Tibial artery (tissue), 4 donors: ENCODE measurements around the gene SNX5.

Experiments used
- DNase-seq, 2 donors: peaks; one replicate each; pipeline ENCODE4 v3.0.0-alpha.2; 2019
- H3K27ac ChIP-seq, 2 donors: fragments of 200-600 bp; sonication (generic) in 1 of 2; 1 replicate in 1 of 2; 2 replicates in 1 of 2; pipeline ENCODE4 v1.5.1; 2018 to 2019; ENCODE audit warnings: mild to moderate bottlenecking in 1 of 2
- H3K27me3 ChIP-seq, 2 donors: fragments of 200-600 bp; sonication (generic) in 1 of 2; one replicate each; pipeline versions ENCODE4 v1.5.1 to v1.6.0; 2016 to 2019
- H3K36me3 ChIP-seq, 3 donors: fragments of 200-600 bp; sonication (generic) in 2 of 3; one replicate each; pipeline ENCODE4 v1.5.1; 2016 to 2019; ENCODE audit warnings: mild to moderate bottlenecking in 2 of 3
- H3K4me1 ChIP-seq, 4 donors: fragments of 200-600 bp; sonication (generic) in 2 of 4; 1 replicate in 3 of 4; 2 replicates in 1 of 4; pipeline ENCODE4 v1.5.1; 2016 to 2019
- H3K4me3 ChIP-seq, 2 donors: fragments of 200-600 bp; sonication (generic) in 1 of 2; 1 replicate in 1 of 2; 2 replicates in 1 of 2; pipeline ENCODE4 v1.5.1; 2018 to 2019; ENCODE audit warnings: mild to moderate bottlenecking in 2 of 2
- H3K9me3 ChIP-seq, 3 donors: fragments of 200-600 bp; sonication (generic) in 1 of 3; one replicate each; pipeline ENCODE4 v1.5.1; 2016 to 2019
- intact Hi-C: fragments of 100-400 bp; cut with DNase I; formaldehyde crosslinking; loops from one replicate; pipeline ENCODE4 v1.15.0; 2023; ENCODE audit warnings: low total_unique reads
- TF ChIP-seq, protein P1 (sequence below), 2 experiments: fragments of 200-600 bp in 1 of 2; fragments of 450-650 bp in 1 of 2; IDR thresholded peaks; one replicate each; pipeline ENCODE4 v1.5.1; 2017 to 2019; ENCODE audit warnings: antibody characterized with exemption in 2 of 2, mild to moderate bottlenecking in 1 of 2, moderate library complexity in 1 of 2

Gene SNX5

DNA sequence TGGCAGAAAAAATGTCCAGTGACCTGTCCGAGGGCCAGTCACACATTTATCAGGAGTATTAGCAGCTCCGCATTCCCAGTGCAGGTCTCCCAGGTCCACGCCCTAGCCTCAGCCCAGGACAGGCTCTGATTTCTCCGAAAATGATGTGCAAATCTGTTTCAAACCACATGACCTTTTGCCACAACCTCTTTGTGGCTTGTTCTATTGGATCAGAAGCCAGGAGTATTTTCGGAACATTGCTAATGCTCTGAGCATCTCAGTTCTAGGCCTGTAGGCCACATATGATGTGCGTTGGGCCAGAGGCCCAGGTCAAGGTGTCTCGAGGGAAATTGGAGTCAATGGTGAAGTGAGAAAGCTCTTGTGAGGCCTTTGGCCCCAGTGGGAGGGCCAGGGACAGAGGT, 40.4 kb downstream of the SNX5 start:
- TF ChIP-seq, protein P1, sequence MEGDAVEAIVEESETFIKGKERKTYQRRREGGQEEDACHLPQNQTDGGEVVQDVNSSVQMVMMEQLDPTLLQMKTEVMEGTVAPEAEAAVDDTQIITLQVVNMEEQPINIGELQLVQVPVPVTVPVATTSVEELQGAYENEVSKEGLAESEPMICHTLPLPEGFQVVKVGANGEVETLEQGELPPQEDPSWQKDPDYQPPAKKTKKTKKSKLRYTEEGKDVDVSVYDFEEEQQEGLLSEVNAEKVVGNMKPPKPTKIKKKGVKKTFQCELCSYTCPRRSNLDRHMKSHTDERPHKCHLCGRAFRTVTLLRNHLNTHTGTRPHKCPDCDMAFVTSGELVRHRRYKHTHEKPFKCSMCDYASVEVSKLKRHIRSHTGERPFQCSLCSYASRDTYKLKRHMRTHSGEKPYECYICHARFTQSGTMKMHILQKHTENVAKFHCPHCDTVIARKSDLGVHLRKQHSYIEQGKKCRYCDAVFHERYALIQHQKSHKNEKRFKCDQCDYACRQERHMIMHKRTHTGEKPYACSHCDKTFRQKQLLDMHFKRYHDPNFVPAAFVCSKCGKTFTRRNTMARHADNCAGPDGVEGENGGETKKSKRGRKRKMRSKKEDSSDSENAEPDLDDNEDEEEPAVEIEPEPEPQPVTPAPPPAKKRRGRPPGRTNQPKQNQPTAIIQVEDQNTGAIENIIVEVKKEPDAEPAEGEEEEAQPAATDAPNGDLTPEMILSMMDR (IDR thresholded peaks at IDR 0.05): no peak
- H3K27ac ChIP-seq: peak overlapping the region; percentile 47 to 55
- H3K4me1 ChIP-seq: peaks cover 0 to 20% (median 16%) of the 10 kb centered on the region in 4 donors
- intact Hi-C loops: no loop called here
- H3K4me3 ChIP-seq: no peak overlapping the region
- H3K27me3 ChIP-seq: no peaks in the 10 kb centered on the region
- no peaks in the 10 kb centered on the region for H3K36me3 ChIP-seq
- H3K9me3 ChIP-seq: no peaks in the 10 kb centered on the region
- no peak for DNase-seq

DNA sequence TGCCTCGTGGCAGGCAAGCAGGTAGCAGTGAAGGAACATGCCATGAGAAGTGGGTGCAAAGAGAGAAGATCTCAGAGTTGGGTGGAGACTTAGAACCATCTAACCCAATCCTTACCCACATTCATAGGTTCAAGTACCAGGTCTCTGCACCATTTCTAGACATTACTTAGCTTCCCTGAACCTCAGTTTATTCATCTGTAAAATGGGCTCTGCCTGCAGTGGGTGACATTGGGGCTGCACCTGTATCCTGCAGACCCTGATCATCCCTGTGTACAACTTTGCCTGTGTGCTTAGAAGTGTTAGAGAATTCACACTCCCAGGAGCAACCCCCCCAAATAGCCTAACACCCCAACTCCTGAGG, 42.7 kb downstream of the SNX5 start:
- H3K4me1 ChIP-seq: peaks cover 0 to 20% (median 16%) of the 10 kb centered on the region in 4 donors
- no peaks in the 10 kb centered on the region for H3K9me3 ChIP-seq
- H3K4me3 ChIP-seq: no peak overlapping the region
- no peaks in the 10 kb centered on the region for H3K27me3 ChIP-seq
- no peak overlapping the region for H3K27ac ChIP-seq
- H3K36me3 ChIP-seq: no peaks in the 10 kb centered on the region
- intact Hi-C loops: no loop called here
- TF ChIP-seq, protein P1 (IDR thresholded peaks at IDR 0.05): no peak
- no peak for DNase-seq

DNA sequence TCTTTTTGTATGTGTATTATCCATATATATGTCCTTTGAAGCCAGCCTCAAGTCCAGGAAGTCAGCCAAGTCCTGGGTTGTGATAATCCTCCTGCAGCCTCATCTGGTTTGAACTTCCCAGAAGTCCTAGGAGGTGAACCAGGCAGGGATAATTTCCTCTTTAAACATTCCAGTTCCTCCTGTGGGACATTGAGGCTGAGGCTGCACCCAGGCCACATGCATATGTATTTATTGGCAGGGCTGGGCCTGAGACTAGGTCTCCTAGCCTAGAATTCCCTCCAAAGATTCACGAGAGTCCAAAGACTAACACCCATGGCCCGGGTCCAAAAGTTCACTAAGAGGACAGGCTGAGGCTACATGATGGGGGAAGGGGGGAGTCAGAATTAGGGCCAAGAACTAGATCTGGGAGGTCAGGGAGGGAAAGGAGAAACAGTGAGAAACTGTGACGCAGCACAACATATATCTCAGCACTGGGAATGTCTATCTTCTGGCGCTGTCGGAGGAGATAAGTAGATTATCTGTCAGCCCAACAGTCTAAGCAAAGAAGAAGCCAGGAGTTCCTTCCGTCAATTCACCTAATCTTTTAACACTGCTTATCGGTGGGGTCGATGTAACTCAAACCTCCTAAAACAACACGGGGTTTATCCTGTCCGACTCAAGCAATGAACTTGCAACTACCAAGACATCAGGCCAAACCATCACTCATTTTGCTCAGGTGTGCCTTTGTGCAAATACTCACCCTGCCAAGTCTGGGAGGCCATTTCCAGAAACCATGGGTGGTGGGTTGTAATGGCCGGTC, 43.3 kb downstream of the SNX5 start:
- no peaks in the 10 kb centered on the region for H3K36me3 ChIP-seq
- peaks cover 0 to 20% (median 16%) of the 10 kb centered on the region in 4 donors for H3K4me1 ChIP-seq
- no peaks in the 10 kb centered on the region for H3K27me3 ChIP-seq
- no peaks in the 10 kb centered on the region for H3K9me3 ChIP-seq
- no peak overlapping the region for H3K27ac ChIP-seq
- no peak for DNase-seq
- intact Hi-C loops: no loop called here
- no peak overlapping the region for H3K4me3 ChIP-seq
- TF ChIP-seq, protein P1 (IDR thresholded peaks at IDR 0.05): no peak

DNA sequence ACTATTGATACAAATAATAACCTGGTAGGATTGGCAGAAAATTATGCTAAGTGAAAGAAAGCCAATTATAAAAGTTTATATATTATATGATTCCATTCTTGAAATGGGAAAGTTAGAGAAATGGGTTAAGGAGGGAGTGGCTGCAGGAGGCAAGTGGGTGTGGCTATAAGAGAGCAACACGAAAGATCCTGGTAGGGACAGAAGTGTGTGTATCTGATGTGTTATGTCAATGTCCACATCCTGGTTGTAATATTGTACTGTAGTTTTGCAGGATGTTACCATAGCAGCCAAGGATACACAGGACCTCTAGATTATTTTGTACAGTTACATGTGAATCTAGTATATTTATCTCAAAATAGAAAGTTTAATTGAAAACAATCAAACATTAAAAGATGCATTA, 46.8 kb downstream of the SNX5 start:
- Histone ChIP-seq H3K4me1 (peaks cover 0 to 5% (median 2%) of the 10 kb centered on the region in 4 donors), H3K4me3 (no peak overlapping the region), H3K27me3 (no peaks in the 10 kb centered on the region), H3K9me3 (no peaks in the 10 kb centered on the region), H3K27ac (no peak overlapping the region), H3K36me3 (no peaks in the 10 kb centered on the region)
- DNase-seq: no peak
- TF ChIP-seq, protein P1 (IDR thresholded peaks at IDR 0.05): no peak
- intact Hi-C loops: no loop called here

DNA sequence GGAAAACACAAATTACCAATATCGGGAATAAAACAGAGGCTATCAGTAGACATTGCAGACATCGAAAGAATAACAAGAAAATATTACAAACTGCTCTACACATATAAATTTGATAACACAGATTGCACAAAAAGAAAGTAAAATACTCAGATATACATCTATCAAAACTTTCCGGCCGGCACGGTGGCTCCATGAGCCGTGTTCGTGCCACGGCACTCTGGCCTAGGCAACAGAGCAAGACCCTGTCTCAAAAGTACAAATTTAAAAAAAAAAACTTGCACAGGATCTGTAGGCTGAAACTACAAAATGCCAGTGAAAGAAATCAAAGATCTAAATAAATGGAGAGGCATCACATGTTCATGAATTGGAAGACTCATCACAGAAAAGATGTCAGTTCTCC, 49.4 kb downstream of the SNX5 start:
- TF ChIP-seq, protein P1 (IDR thresholded peaks at IDR 0.05): no peak
- intact Hi-C loops: no loop called here
- H3K9me3 ChIP-seq: no peaks in the 10 kb centered on the region
- no peaks in the 10 kb centered on the region for H3K36me3 ChIP-seq
- H3K27me3 ChIP-seq: no peaks in the 10 kb centered on the region
- no peak for DNase-seq
- no peaks in the 10 kb centered on the region for H3K4me1 ChIP-seq
- H3K27ac ChIP-seq: no peak overlapping the region
- no peak overlapping the region for H3K4me3 ChIP-seq
